DOHH2 (cell line): ENCODE data around the gene SLC4A11.

Experiments used
- H3F3A ChIP-seq: fragments of 200-600 bp; sonication (generic), shearing (Covaris generic); 2 replicates; pipeline ENCODE4 v1.6.0; 2016; ENCODE audit warnings: antibody characterized with exemption, mild to moderate bottlenecking; ENCODE audit not compliant: control insufficient read depth, insufficient read depth
- H3K27ac ChIP-seq: fragments of 200-600 bp; sonication (generic); 2 replicates; pipeline ENCODE4 v1.5.1; 2014; ENCODE audit warnings: low read depth, mild to moderate bottlenecking, low read length, moderate library complexity
- H3K27me3 ChIP-seq: fragments of 200-600 bp; sonication (generic); 2 replicates; pipeline ENCODE4 v1.6.1; 2014; ENCODE audit warnings: mild to moderate bottlenecking, low read length, mixed read lengths; ENCODE audit not compliant: control insufficient read depth
- H3K36me3 ChIP-seq: fragments of 200-600 bp; sonication (generic); 2 replicates; pipeline ENCODE4 v1.6.1; 2014; ENCODE audit warnings: mild to moderate bottlenecking, low read length, moderate library complexity, mixed read lengths; ENCODE audit not compliant: control insufficient read depth
- H3K4me1 ChIP-seq: fragments of 200-600 bp; sonication (generic); 2 replicates; pipeline ENCODE4 v1.6.1; 2014; ENCODE audit warnings: mild to moderate bottlenecking, low read length, mixed read lengths; ENCODE audit not compliant: control insufficient read depth
- H3K4me2 ChIP-seq: fragments of 200-600 bp; sonication (generic); 2 replicates; pipeline ENCODE4 v1.6.0; 2014; ENCODE audit warnings: mild to moderate bottlenecking, low read length, moderate library complexity
- H3K4me3 ChIP-seq: fragments of 200-600 bp; sonication (generic); 2 replicates; pipeline ENCODE4 v1.5.1; 2014; ENCODE audit warnings: mild to moderate bottlenecking, low read length, mixed read lengths
- H3K79me2 ChIP-seq: fragments of 200-600 bp; sonication (generic); 2 replicates; pipeline ENCODE4 v1.6.1; 2014; ENCODE audit warnings: mild to moderate bottlenecking, low read length, mixed read lengths; ENCODE audit not compliant: control insufficient read depth
- H3K9me2 ChIP-seq: fragments of 200-600 bp; sonication (generic); replicated peaks from 2 replicates; pipeline ENCODE4 v1.6.1; 2014; ENCODE audit warnings: mild to moderate bottlenecking, low read length, mixed read lengths; ENCODE audit not compliant: control insufficient read depth
- H3K9me3 ChIP-seq: fragments of 200-600 bp; sonication (generic); 2 replicates; pipeline ENCODE4 v1.6.1; 2014; ENCODE audit warnings: antibody characterized with exemption, low read length, mixed read lengths; ENCODE audit not compliant: control insufficient read depth, insufficient read depth
- H4K20me1 ChIP-seq: fragments of 200-600 bp; sonication (generic); 2 replicates; pipeline ENCODE4 v1.6.0; 2014; ENCODE audit warnings: low read depth, mild to moderate bottlenecking, antibody characterized with exemption, low read length, moderate library complexity; ENCODE audit not compliant: control insufficient read depth, insufficient read depth
- CTCF ChIP-seq: fragments of 200-600 bp; sonication (generic); IDR thresholded peaks from one replicate; pipeline ENCODE4 v1.5.1; 2014; ENCODE audit warnings: antibody characterized with exemption, mild to moderate bottlenecking, low read depth, low read length; ENCODE audit not compliant: poor library complexity, severe bottlenecking
- EZH2phosphoT487 ChIP-seq: fragments of 200-600 bp; sonication (generic); IDR thresholded peaks from 2 replicates; pipeline ENCODE4 v1.6.1; 2017; ENCODE audit warnings: borderline replicate concordance, mild to moderate bottlenecking, antibody characterized with exemption, low read length, moderate library complexity, mixed read lengths

SLC4A11 gene

DNA sequence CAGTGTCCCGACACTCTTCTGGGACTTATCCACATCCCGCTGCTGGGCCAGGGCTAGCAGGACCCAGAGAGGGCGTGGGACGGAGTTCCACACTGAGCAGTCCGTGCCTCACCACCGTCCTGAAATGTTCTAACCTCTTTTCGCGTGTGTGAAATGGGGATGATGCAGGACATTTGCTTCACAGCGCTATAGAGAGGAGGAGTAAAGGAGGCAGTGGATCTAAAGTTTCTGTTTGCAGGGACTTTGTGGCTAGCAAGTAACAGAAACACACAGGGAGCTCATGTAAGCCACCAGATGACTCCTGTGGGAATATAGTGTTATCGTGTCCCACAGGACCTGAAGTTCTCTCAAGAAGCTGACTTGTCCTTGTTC lies 29.1 kb downstream of the SLC4A11 start:
- H4K20me1 ChIP-seq: no peaks in the 10 kb centered on the region
- H3K27ac ChIP-seq: peak overlapping the region; percentile 48
- H3K79me2 ChIP-seq: peaks cover 57% of the 10 kb centered on the region
- peaks cover 19% of the 10 kb centered on the region for H3K4me1 ChIP-seq
- H3K4me2 ChIP-seq: peak overlapping the region; percentile 87
- peak overlapping the region; percentile 79 for H3K4me3 ChIP-seq
- no peaks in the 10 kb centered on the region for H3K27me3 ChIP-seq
- H3K9me2 ChIP-seq: no peaks in the 10 kb centered on the region
- no peak for TF ChIP-seq EZH2phosphoT487
- no peak for TF ChIP-seq CTCF
- no peaks in the 10 kb centered on the region for H3F3A ChIP-seq
- H3K36me3 ChIP-seq: peaks cover 31% of the 10 kb centered on the region
- no peaks in the 10 kb centered on the region for H3K9me3 ChIP-seq

GRCh38 chr20:3209257-3209945 lies 29.6 kb downstream of the SLC4A11 start, which contains the start of gene ITPA:
TSS of gene ITPA (plus strand) at chr20:3209498. CDS start at chr20:3209552, 54 bp downstream.
- Histone ChIP-seq H3K4me2 (peak within 1 kb of the TSS; percentile 87), H3K36me3 (peaks cover 30% of the 10 kb centered on the region), H3K79me2 (peaks cover 59% of the 10 kb centered on the region), H3K4me3 (peak within 1 kb of the TSS; percentile 79), H3K4me1 (peaks cover 22% of the 10 kb centered on the region), H3K9me3 (no peaks in the 10 kb centered on the region), H3F3A (no peaks in the 10 kb centered on the region), H3K27ac (peak within 1 kb of the TSS; percentile 48), H4K20me1 (no peaks in the 10 kb centered on the region), H3K27me3 (no peaks in the 10 kb centered on the region), H3K9me2 (no peaks in the 10 kb centered on the region)
- no peak for TF ChIP-seq EZH2phosphoT487
- TF ChIP-seq CTCF: no peak

DNA sequence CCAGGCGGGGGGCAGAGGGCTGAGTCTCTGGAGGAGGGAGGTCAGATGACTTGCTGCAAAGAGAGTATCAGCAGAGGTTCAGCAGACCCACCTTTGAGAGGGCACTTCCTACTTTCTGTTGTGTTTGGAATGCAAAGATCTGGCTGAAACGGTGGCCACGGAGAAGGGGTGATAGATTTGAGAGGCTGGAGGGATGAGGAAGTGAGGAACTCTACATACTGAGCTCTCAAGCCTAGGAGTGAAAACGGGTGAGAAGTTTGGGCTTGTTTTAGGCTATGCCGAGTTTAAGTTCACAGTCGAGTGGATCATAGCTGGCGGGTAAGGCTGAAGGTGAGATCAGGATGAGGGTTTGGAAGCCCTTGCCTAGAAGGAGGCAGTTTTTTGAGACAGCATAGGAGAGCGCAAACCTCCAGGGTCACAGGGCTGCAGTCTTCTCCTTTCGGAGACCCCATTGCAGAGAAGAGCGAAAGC lies 30.2 kb downstream of the SLC4A11 start:
- Histone ChIP-seq H3K4me3 (peak overlapping the region; percentile 79), H4K20me1 (no peaks in the 10 kb centered on the region), H3F3A (no peaks in the 10 kb centered on the region), H3K9me2 (no peaks in the 10 kb centered on the region), H3K36me3 (peaks cover 27% of the 10 kb centered on the region), H3K9me3 (no peaks in the 10 kb centered on the region), H3K4me2 (peak overlapping the region; percentile 87), H3K27ac (peak overlapping the region; percentile 48), H3K79me2 (peaks cover 65% of the 10 kb centered on the region), H3K27me3 (no peaks in the 10 kb centered on the region), H3K4me1 (peaks cover 22% of the 10 kb centered on the region)
- no peak for TF ChIP-seq EZH2phosphoT487
- no peak for TF ChIP-seq CTCF
